Activated CD8-positive, alpha-beta memory T cell treated with anti-CD3 and anti-CD28 coated beads, Interleukin-2, amount 50 U/mL, for 1 hour (primary cell): ENCODE data around the gene OR4A15.

Experiments
- DNase-seq: peaks from one replicate; pipeline ENCODE4 v3.0.0-alpha.2; 2020; ENCODE audit errors: extremely low read depth

OR4A15 gene

DNA sequence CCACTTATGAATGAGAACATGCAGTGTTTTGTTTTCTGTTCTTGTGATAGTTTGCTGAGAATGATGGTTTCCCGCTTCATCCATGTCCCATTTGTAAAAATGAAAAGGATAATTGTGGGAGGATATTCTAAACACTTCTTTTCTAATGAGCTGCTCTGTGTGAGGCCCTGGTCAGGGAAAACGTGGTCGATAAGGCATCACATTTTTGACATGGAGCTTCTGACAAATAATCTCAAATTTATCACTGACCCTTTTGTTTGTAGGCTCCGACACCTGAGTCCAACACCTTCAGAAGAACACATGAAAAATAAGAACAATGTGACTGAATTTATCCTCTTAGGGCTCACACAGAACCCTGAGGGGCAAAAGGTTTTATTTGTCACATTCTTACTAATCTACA is at the start of gene OR4A15:
Gene OR4A15, plus strand, starts transcription at position 301 of the 400 bp plus-strand sequence. Its CDS starts 0 bp downstream, at position 301.
- DNase-seq, result no peak

GRCh38 chr11:55324500-55324899 is 43.3 kb upstream of the OR4A15 start:
- no peak for DNase-seq

GRCh38 chr11:55342901-55343300 is 24.9 kb upstream of the OR4A15 start, which contains the start of gene OR4A16:
Gene OR4A16, plus strand, starts transcription at chr11:55343201. Its CDS starts 0 bp downstream, at chr11:55343201.
- no peak for DNase-seq

GRCh38 chr11:55345306-55345705 is 22.5 kb upstream of the OR4A15 start:
- DNase-seq, result no peak

DNA sequence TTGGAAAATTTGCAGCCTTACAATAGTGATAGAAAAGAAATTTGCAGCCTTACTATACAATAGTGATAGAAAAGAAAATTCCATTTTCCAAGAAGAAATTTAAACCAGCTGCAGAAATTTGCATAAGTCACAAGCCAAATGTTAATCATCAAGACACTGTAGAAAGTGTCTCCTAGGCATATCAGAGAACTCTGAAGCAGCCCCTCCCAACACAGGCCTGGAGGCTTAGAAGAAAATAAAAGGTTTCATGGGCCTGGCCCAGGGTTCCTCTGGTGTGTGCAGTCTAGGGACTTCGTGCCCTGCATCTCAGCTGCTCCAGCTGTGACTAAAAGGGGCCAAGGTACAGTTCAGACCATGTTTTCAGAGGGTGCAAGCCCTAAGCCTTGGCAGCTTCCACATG is 18.7 kb upstream of the OR4A15 start:
- no peak for DNase-seq

- DNase-seq, result no peak
Measured at GRCh38 chr11:55357560-55358184, 10.1 kb upstream of the OR4A15 start.

DNA sequence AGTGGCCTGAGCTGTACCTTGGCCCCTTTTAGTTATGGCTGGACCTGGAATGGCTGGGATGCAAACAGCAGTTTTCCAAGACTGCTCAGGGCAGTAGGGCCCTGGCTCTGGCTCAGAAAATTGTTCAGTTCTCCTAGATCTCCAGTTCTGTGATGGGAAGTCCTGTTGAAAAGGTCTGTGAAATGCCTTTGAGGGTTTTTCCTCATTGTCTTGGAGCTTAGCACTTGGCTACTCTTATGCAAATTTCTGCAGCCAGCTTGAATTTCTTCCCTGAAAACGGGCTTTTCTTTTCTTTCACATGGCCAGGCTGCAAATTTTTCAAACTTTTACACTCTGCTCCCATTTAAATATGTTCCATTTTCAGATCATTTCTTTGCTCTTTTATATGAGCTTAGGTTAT is 33.2 kb downstream of the OR4A15 start:
- DNase-seq, result no peak
